ENCODE measurements around the gene RASL11B.

DNA sequence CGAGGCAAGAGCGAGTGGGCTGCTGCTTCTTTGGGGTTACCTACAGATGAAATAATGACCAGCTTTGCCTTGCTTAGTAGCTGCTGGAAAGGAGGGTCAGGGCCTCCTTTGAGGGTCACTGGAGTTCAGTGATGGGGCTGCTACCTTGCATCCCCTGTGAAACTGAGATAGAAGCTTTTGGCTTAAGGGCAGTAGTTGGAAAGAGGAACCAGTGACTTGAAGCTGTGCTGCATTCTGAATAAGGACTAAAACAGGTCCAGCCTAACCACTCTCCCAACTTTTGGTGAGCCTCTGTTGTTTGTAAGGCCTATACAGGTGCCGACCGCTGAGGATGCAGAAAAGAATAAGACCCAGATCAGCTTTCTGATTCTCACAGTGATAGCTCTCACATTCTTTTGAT is 41.2 kb downstream of the RASL11B start:
- TF ChIP-seq, protein P1, sequence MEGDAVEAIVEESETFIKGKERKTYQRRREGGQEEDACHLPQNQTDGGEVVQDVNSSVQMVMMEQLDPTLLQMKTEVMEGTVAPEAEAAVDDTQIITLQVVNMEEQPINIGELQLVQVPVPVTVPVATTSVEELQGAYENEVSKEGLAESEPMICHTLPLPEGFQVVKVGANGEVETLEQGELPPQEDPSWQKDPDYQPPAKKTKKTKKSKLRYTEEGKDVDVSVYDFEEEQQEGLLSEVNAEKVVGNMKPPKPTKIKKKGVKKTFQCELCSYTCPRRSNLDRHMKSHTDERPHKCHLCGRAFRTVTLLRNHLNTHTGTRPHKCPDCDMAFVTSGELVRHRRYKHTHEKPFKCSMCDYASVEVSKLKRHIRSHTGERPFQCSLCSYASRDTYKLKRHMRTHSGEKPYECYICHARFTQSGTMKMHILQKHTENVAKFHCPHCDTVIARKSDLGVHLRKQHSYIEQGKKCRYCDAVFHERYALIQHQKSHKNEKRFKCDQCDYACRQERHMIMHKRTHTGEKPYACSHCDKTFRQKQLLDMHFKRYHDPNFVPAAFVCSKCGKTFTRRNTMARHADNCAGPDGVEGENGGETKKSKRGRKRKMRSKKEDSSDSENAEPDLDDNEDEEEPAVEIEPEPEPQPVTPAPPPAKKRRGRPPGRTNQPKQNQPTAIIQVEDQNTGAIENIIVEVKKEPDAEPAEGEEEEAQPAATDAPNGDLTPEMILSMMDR (IDR thresholded peaks at IDR 0.05), result no peak
- no peak for TF ChIP-seq EZH2 (IDR thresholded peaks at IDR 0.05; ENCODE audit: borderline replicate concordance, insufficient read depth, low read depth, low read length, poor library complexity, severe bottlenecking)
